Urinary bladder (tissue), 4 donors: ENCODE results near the gene ATG16L2. TPM values are rescaled to one million over a fixed set of nuclear protein-coding genes. Genes with fewer than 3 reads are reported as not detected.
"Not testable (repeated sequence)": the region's sequence is repeated elsewhere in the genome, so short reads cannot be mapped to it uniquely, and the experiment has no call there.

Source experiments
- DNase-seq: peaks from one replicate; pipeline ENCODE4 v3.0.0-alpha.2; 2015; ENCODE audit errors: extremely low spot score
- H3K27ac ChIP-seq: one replicate; pipeline ENCODE4 v1.5.1; 2013; ENCODE audit warnings: low read depth, mild to moderate bottlenecking, moderate library complexity
- H3K36me3 ChIP-seq: one replicate; pipeline ENCODE4 v1.6.1; 2013; ENCODE audit warnings: mild to moderate bottlenecking, moderate library complexity; ENCODE audit not compliant: insufficient read depth
- H3K4me1 ChIP-seq: one replicate; pipeline ENCODE4 v1.6.1; 2013; ENCODE audit warnings: mild to moderate bottlenecking, moderate library complexity; ENCODE audit not compliant: insufficient read depth
- H3K4me3 ChIP-seq: one replicate; pipeline ENCODE4 v1.5.1; 2013; ENCODE audit warnings: low read depth, low read length
- WGBS: extraction: QIAGEN DNeasy Blood & Tissue Kit; methylation state at CpG from one replicate; pipeline ENCODE4 v1.1.7; 2013; 5-methylcytosine and 5-hydroxymethylcytosine counted together
- polyA plus RNA-seq: library from polyadenylated mRNA; stranded (reverse); fragments of 200-250 nt; gene quantifications from one replicate; pipeline ENCODE4 v1.2.3, GENCODE V29; 2013
- total RNA-seq: library from RNA; depleted of rRNA; stranded (reverse); fragments of >200 nt; gene quantifications from one replicate; pipeline ENCODE4 v1.2.3, GENCODE V29; 2014
- donor health status: healthy with polysubstance abuse.
- donor health status: healthy.

Gene ATG16L2
- total and polyA plus RNA-seq, 2 donors = 17.2 to 22.3 TPM

DNA sequence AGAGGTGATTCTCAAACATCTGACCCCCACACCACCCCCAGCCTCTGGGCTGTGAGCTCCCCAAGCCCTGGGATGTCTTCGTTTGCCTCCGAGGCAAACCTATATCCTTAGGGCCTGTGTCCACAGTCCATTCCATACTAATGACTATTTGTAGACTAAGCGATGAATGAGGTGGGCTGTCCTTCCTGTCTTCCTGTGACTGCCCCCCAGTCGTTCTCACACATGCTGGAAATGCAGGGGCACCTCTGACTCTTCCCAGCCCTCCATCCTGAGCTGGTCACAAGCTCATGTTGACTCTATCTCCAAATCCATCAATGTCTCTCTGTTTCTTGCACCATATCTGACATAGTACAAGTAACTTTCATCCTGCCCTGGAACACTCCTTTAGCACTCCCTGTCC is 4.8 kb downstream of the ATG16L2 start:
- DNase-seq = no peak
- Histone ChIP-seq H3K4me3 (no peak overlapping the region), H3K4me1 (no peaks in the 10 kb centered on the region), H3K27ac (no peak overlapping the region), H3K36me3 (no peaks in the 10 kb centered on the region)
- 85% methylated on average over 4 of the region's 4 CpGs for WGBS

DNA sequence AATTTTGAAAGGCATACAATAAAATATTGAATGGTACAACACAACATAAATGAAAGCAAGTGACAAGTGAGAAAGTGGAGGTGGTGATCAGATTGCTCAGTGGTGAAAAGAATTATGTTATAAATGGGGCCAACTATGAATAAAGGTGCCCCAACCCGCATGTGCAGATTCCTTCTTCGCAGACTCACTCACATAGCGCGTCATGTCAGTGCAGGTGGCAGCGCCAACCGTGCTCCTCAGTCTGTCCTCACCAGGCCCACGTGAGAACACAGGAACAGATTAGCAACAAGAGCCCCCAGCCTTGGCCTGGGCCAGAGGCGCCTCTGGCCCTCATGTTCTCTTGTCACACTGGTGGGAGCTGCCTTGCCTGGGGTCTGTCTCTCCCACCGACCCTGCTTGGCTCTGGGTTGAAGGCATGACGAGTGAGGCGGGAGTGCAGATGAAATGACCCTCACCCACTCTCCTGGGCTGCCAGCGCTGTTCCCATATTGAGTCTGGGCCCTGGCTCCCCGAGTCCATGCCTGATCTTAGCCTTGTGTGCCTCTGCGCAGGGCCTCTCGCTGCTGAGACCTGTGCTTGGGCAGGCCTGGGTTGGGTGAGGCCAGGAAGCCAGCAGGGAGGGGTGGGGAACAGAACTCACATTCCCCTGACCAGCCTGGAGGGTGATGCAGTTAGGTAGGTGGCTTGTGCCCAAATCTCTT is 6.4 kb downstream of the ATG16L2 start:
- H3K4me3 ChIP-seq = no peak overlapping the region
- DNase-seq = no peak
- H3K4me1 ChIP-seq = no peaks in the 10 kb centered on the region
- 90% methylated on average over 15 of the region's 15 CpGs for WGBS
- H3K27ac ChIP-seq = no peak overlapping the region
- H3K36me3 ChIP-seq = no peaks in the 10 kb centered on the region

DNA sequence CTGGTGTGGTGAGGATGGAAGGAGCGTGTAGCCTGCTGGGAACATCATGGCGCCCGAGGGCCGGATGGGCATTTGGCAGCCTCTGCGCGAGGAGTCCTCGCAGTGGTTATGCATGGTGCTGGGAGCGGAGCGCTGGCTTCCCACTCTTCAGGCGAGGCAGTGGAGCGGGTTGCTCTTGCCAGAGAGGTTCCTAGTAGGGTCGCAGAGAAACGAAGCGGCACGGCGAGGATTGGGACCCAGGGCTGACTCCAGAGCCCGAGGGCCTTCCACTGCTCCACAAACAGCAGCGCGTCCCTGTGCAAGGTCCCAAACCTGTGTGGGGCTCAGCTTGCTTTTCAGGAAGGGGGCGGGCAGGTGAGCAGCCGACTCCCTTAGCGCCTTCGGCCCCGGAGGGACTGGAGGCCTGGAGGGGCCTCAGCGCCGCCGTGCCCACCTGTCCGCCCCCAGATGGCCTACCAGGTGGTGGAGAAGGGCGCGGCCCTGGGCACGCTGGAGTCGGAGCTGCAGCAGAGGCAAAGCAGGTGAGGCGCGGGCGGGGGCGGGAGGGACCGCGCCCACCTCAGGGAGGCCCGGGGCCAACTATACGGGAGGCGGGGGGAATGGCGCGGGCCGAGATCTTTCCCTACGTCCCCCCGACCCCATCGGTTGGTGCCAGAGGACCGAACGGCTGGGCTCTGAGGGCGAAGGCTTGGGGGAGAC is 7.2 kb downstream of the ATG16L2 start:
- H3K4me3 ChIP-seq = peak overlapping the region; percentile 20
- H3K36me3 ChIP-seq = no peaks in the 10 kb centered on the region
- no peak for DNase-seq
- peak overlapping the region; percentile 24 for H3K27ac ChIP-seq
- WGBS = 38% methylated on average over 50 of the region's 50 CpGs
- no peaks in the 10 kb centered on the region for H3K4me1 ChIP-seq

DNA sequence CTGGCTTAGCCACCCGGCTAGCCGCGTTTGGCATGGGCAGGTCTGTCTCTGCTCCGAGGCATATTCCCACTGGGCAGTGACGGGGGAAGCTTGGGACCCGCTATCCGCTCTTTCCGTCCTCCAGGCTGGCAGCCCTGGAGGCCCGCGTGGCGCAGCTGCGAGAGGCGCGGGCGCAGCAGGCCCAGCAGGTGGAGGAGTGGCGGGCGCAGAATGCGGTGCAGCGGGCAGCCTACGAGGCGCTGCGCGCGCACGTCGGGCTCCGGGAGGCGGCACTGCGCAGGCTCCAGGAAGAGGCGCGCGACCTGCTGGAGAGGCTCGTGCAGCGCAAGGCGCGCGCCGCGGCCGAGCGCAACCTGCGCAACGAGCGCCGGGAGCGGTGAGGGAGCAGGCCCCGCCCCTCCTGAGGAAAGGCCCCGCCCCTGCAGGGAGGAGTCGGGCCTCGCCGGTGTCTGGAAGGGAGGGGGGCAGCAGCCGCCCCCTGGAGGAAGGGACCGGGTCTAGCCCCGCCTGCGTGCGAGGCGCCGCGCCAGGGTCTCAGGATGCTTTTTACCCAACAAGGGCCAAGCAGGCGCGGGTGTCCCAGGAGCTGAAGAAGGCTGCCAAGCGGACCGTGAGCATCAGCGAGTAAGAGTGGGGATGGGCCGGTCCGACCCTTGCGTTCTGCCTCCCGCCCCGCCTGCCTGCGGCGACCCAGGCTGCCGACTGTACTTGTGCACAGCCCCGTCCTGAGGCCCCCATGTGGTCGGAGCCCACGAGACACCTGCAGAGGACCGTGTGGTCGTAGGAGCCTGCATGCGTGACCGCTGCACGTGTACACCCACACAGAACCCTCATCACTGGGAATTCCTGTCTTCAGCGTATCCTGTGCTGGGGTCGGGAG is 7.9 kb downstream of the ATG16L2 start:
- H3K4me3 ChIP-seq = peak overlapping the region; percentile 20
- DNase-seq = peak; percentile 56
- H3K4me1 ChIP-seq = no peaks in the 10 kb centered on the region
- H3K36me3 ChIP-seq = no peaks in the 10 kb centered on the region
- peak overlapping the region; percentile 24 for H3K27ac ChIP-seq
- 10% methylated on average over 82 of the region's 82 CpGs for WGBS

DNA sequence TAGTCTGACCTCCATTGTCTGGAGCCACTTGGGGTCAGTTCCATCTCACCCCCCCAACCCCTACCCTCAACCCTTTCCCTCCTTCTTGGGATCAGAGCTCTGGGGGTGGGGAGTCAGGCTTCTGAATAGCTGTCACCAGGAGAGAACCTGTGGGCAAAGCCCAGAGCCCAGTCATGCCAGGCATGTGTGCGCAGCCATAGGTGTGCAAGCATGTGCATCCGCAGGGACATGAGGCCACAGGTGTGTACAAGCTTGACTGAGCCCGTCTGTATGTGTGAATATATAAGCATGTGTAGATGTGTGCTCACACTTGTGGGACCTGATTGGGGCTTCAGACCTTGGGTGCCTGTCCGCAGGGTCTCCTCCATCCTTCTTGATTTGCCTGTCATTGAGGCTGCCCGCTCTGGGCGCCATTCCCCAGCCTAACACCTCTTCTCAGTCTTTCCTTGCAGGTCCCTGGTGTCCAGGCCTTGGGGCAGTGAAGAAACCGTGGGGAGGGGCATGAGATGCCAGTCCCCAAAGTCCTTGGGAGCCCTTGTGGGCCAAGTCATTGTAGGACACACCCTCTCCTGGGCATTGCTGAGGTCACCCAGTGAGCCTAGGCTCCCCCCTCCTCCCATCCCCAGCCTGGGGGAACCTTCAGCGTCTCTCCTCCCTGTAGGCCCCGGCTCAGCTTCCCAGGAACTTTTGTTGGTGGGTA is 9.0 kb downstream of the ATG16L2 start:
- DNase-seq = no peak
- no peak overlapping the region for H3K27ac ChIP-seq

DNA sequence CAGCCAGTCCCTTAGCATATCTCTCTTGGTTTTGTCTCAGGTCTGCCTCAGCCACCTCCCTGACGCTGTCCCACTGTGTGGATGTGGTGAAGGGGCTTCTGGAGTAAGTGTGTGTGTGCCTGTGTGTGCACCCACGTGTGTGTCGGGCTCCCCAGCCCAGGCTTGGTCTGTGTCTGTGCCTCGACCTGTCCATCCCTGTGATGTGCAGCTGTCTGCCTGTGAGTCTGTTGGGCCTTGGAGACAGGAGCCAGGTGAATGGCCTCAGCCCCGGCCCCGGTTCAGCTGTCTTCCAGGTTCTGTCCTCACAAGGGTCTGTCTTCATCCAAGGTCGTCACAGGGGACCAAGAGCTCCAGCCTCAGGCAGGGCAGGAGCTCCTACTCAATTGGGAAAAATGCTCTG is 9.8 kb downstream of the ATG16L2 start:
- Histone ChIP-seq H3K4me1 (no peaks in the 10 kb centered on the region), H3K27ac (no peak overlapping the region), H3K4me3 (no peak overlapping the region), H3K36me3 (no peaks in the 10 kb centered on the region)
- WGBS = 84% methylated on average over 7 of the region's 7 CpGs
- DNase-seq = no peak

More for the DNA sequence above, 9.0 kb downstream of the ATG16L2 start:
- Histone ChIP-seq H3K4me1 (no peaks in the 10 kb centered on the region), H3K36me3 (no peaks in the 10 kb centered on the region), H3K4me3 (no peak overlapping the region)
- WGBS = 92% methylated on average over 9 of the region's 9 CpGs

DNA sequence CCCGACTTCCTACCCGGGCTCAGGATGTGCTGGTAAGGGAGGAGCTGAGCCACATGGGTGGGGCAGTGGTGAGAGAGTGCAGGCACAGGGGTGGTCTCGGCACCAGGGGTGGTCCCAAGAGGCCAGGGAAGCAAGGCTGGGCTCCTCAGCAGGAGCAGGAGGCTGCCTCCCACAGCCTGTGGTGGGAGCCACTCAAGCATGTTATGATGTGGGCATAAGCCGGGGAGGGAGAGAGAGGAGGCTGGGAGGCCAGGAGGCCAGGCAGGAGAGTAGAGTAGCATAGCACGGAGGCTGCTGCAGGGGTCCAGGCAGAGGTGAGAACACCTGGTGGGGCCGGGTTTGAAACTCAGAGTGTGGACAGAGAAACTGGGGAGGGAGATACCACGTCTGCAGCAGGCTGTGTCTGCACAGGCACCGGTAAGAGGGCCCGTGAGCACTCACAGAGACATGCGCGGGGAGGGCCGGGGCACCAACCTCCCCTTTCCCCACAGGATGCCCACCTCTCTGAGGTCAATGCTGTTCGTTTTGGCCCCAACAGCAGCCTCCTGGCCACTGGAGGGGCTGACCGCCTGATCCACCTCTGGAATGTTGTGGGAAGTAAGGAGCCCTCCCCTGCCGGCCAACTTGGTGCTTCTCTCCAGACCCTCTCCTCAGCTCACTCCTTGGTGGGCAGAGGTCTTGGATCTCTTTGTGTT is 10.7 kb downstream of the ATG16L2 start:
- DNase-seq = no peak
- H3K27ac ChIP-seq = no peak overlapping the region
- 75% methylated on average over 15 of the region's 15 CpGs for WGBS
- H3K4me1 ChIP-seq = no peaks in the 10 kb centered on the region
- no peaks in the 10 kb centered on the region for H3K36me3 ChIP-seq
- H3K4me3 ChIP-seq = no peak overlapping the region

DNA sequence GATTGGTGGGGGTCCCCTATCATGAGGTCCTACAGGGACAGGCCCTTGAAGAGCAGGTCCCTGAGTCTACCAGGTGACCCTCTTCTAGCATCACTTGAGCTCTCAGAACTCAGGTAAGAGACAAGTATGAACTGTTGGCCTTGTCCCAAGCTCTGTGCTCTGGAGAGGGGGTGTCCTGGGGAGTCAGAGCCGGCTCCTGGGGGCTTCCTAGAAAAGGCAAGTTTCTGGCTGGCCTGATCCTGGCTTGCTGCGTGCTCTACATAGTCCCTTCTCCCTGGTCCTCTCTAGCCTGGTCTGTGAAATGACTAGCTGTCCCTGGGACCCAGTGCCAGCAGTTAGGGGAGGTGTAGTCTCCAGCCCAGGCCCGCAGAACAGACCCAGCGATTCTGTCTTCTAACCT is 11.4 kb downstream of the ATG16L2 start:
- Histone ChIP-seq H3K36me3 (no peaks in the 10 kb centered on the region), H3K4me1 (no peaks in the 10 kb centered on the region), H3K4me3 (no peak overlapping the region), H3K27ac (no peak overlapping the region)
- DNase-seq = no peak
- 64% methylated on average over 4 of the region's 4 CpGs for WGBS

DNA sequence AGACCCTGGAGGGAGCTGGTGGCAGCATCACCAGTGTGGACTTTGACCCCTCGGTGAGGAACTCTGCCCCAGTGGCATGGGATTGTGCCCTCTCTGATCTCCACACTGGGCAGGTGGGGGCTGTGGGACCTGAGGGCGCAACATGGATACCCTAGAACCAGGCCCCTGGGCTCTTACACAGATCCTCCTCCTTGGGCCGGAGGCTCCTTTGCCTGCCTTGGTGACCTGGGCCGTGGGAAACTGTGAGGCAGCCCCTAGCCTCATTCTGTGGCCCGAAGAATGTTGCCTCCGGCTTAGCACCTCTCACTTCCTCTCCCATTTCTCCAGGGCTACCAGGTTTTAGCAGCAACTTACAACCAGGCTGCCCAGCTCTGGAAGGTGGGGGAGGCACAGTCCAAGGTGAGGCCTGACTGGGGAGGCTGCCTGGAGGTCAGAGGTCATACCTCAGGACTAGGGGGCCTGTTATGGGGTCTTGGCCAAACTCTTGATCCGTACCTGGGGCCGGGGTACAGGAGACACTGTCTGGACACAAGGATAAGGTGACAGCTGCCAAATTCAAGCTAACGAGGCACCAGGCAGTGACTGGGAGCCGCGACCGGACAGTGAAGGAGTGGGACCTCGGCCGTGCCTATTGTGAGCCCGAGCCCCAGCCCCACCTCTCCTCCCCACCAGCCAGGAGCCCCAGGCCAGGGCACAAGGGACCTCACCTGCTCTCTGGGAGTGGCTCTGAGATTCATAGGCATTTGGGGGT is 12.2 kb downstream of the ATG16L2 start:
- H3K4me1 ChIP-seq = no peaks in the 10 kb centered on the region
- no peak overlapping the region for H3K4me3 ChIP-seq
- WGBS = 87% methylated on average over 15 of the region's 15 CpGs
- no peaks in the 10 kb centered on the region for H3K36me3 ChIP-seq
- no peak overlapping the region for H3K27ac ChIP-seq
- no peak for DNase-seq

DNA sequence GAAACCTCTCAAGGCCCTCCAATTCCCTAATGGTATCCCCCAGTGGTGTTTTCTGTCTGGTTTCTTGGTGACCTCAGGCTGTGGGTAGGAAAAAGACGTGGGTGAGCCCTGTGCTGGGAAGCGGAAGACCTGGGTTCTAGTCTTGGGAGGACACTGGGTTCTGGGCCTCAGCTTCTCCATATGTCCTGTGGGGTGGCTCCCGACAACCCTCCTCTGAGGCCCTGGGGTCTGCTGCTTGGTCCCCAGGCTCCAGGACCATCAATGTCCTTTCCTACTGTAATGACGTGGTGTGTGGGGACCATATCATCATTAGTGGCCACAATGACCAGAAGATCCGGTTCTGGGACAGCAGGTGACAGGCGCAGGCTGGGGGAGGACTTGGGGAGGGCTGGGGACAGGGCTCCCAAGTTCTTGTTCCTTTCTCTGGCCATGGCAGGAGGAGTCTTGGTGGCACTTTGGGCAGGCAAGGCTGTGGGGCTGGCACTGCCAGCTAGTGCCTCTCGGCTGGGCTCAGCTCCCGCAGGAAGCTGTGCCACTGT is 12.8 kb downstream of the ATG16L2 start:
- H3K4me3 ChIP-seq = no peak overlapping the region
- no peaks in the 10 kb centered on the region for H3K4me1 ChIP-seq
- H3K27ac ChIP-seq = no peak overlapping the region
- WGBS = 90% methylated on average over 8 of the region's 8 CpGs
- no peak for DNase-seq
- H3K36me3 ChIP-seq = no peaks in the 10 kb centered on the region

DNA sequence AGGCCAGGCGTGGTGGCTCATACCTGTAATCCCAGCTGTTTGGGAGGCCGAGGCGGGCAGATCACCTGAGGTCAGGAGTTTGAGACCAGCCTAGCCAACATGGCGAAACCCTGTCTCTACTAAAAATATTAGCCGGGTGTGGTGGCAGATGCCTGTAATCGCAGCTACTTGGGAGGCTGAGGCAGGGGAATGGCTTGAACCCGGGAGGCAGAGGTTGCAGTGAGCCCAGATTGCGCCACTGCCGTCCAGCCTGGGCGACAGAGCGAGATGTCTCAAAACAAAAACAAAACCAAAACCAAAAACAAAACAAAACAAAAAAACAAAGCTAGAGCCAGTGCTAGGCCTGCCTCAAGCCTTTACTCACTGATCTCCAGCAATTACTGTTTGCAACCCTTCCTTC is 13.4 kb downstream of the ATG16L2 start:
- not testable (repeated sequence) for H3K4me3 ChIP-seq, H3K27ac ChIP-seq, H3K4me1 ChIP-seq, DNase-seq, H3K36me3 ChIP-seq
- WGBS = 81% methylated on average over 11 of the region's 11 CpGs

DNA sequence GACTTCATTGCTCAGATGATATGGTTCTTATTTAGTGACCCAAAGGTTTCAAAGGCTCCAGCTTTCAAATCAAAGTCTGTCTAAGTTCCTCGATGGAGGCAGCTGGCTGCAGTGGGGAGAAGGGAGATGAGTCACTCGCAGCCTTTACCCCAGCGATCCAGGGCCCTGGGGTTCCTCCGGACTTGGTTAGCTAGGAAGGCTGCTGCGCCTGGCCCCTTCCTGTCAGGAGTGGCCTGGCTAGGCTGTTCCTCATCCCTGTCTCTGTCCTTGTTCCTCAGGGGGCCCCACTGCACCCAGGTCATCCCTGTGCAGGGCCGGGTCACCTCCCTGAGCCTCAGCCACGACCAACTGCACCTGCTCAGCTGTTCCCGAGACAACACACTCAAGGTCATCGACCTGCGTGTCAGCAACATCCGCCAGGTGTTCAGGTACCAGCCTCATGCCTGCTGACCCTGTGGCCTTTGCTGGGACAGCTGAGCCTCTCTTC is 13.9 kb downstream of the ATG16L2 start:
- Histone ChIP-seq H3K27ac (no peak overlapping the region), H3K36me3 (no peaks in the 10 kb centered on the region), H3K4me1 (no peaks in the 10 kb centered on the region), H3K4me3 (no peak overlapping the region)
- no peak for DNase-seq
- WGBS = 71% methylated on average over 11 of the region's 11 CpGs
